Measurements from ENCODE around the gene PSEN2. TPM values are rescaled to one million over a fixed set of nuclear protein-coding genes. Genes with fewer than 3 reads are reported as not detected.
A peak's percentile ranks its signal among the peaks of the same experiment; 100 is the strongest.

PSEN2 gene
- total and polyA plus RNA-seq, 9 of the 15 experiments (the other 6 are each of a cell fraction or from before 2014, with no cell fraction given) = 2.3 to 21.5 (median 13.7) TPM

DNA sequence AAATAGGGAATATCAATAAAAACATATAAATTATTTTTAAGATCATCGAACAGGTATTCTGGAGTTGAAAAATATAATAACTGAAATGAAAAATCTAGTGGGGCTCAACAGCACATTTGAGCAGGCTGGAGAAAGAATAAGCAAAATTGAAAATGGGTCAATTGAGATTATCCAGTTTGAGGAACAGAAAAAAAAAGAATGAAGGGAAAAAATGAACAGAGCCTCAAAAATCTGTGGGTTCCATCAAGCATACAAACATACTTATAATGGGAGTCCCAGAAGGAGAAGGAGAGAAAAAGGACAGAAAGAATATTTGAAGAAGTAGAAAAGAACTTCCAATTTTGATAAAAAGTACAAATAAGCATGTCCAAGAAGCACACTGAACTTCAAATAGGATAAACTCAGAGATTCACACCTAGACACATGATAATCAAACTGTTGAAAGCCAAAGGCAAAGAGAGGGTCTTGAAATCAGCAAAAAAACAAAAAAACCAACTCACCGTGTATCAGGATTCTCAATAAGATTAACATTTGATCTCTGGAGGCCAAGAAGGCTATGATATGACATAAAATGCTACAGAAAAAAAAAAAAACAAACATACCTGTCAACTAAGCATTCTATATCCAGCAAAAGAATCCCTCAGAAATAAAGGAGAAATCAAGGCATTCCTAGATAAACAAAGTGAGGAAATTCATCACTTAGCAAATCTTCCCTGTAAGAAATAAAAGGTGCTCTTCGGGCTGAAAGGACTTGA lies 64.2 kb downstream of the PSEN2 start (continued):
- TF ChIP-seq SMAD4 (CRISPR knock-in tag; conservative IDR thresholded peaks at IDR 0.05) = no peak
- TF ChIP-seq ARNT (IDR thresholded peaks at IDR 0.05) = 0 out of 4 replicates have a peak, but pooled peaks of 1 of the 2 experiments have one; percentile 58
- TF ChIP-seq U2AF1 (optimal IDR thresholded peaks at IDR 0.05; ENCODE audit: low read depth, low read length) = no peak
- 0 out of 2 replicates have a peak, but pooled peaks have one; percentile 16 for TF ChIP-seq JUN (IDR thresholded peaks at IDR 0.05; ENCODE audit: borderline replicate concordance, low read depth, low read length)
- no peak for TF ChIP-seq JUN (CRISPR knock-in tag; IDR thresholded peaks at IDR 0.05; ENCODE audit: borderline replicate concordance)
- no peak for TF ChIP-seq SLC30A9 (CRISPR knock-in tag; IDR thresholded peaks at IDR 0.05)
- TF ChIP-seq, protein P1, sequence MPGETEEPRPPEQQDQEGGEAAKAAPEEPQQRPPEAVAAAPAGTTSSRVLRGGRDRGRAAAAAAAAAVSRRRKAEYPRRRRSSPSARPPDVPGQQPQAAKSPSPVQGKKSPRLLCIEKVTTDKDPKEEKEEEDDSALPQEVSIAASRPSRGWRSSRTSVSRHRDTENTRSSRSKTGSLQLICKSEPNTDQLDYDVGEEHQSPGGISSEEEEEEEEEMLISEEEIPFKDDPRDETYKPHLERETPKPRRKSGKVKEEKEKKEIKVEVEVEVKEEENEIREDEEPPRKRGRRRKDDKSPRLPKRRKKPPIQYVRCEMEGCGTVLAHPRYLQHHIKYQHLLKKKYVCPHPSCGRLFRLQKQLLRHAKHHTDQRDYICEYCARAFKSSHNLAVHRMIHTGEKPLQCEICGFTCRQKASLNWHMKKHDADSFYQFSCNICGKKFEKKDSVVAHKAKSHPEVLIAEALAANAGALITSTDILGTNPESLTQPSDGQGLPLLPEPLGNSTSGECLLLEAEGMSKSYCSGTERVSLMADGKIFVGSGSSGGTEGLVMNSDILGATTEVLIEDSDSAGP (CRISPR knock-in tag; IDR thresholded peaks at IDR 0.05) = no peak
- TF ChIP-seq LEF1 (IDR thresholded peaks at IDR 0.05) = no peak
- peak in 1 of 2 experiments; percentile 77; a peak in 2 of 4 replicates for TF ChIP-seq TRIM24 (IDR thresholded peaks at IDR 0.05)
- no peak for TF ChIP-seq HEY1 (CRISPR knock-in tag; IDR thresholded peaks at IDR 0.05; ENCODE audit: borderline replicate concordance)
- TF ChIP-seq, protein P2, sequence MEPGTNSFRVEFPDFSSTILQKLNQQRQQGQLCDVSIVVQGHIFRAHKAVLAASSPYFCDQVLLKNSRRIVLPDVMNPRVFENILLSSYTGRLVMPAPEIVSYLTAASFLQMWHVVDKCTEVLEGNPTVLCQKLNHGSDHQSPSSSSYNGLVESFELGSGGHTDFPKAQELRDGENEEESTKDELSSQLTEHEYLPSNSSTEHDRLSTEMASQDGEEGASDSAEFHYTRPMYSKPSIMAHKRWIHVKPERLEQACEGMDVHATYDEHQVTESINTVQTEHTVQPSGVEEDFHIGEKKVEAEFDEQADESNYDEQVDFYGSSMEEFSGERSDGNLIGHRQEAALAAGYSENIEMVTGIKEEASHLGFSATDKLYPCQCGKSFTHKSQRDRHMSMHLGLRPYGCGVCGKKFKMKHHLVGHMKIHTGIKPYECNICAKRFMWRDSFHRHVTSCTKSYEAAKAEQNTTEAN (CRISPR knock-in tag; IDR thresholded peaks at IDR 0.05) = no peak
- no peak for TF ChIP-seq NFE2 (IDR thresholded peaks at IDR 0.05; ENCODE audit: low read depth)
- TF ChIP-seq CGGBP1 (CRISPR knock-in tag; IDR thresholded peaks at IDR 0.05) = no peak
- peak; percentile 50 for TF ChIP-seq RBM25 (IDR thresholded peaks at IDR 0.05; ENCODE audit: low read depth, low read length, severe bottlenecking)
- TF ChIP-seq RERE (CRISPR knock-in tag; IDR thresholded peaks at IDR 0.05; ENCODE audit: borderline replicate concordance) = no peak
- TF ChIP-seq BRCA1 (IDR thresholded peaks at IDR 0.05) = no peak
- TF ChIP-seq BRCA1 (CRISPR knock-in tag; IDR thresholded peaks at IDR 0.05) = no peak
- TF ChIP-seq SP1 (CRISPR knock-in tag; IDR thresholded peaks at IDR 0.05) = no peak
- TF ChIP-seq SMAD2 (IDR thresholded peaks at IDR 0.05; ENCODE audit: low read depth, low read length) = no peak
- TF ChIP-seq SP2 (IDR thresholded peaks at IDR 0.05; ENCODE audit: extremely low read depth, low read depth, low read length, poor library complexity, severe bottlenecking) = no peak
